CD4-positive, alpha-beta T cell treated with Interleukin-4 for 4 hours (primary cell): ENCODE results near the gene PPM1F.

ENCODE experiments used
- DNase-seq: peaks from one replicate; pipeline ENCODE4 v3.0.0-alpha.2; 2020

The PPM1F gene

GRCh38 chr22:21975273-21975672 is 22.6 kb upstream of the PPM1F start:
- DNase-seq, result no peak

GRCh38 chr22:21974058-21974649 is 21.5 kb upstream of the PPM1F start:
- no peak for DNase-seq

- no peak for DNase-seq
Observed at GRCh38 chr22:21972806-21973205, 20.2 kb upstream of the PPM1F start.

GRCh38 chr22:21972293-21972779 is 19.7 kb upstream of the PPM1F start:
- peak; percentile 27 for DNase-seq

- no peak for DNase-seq
Observed at GRCh38 chr22:21971858-21972275, 19.2 kb upstream of the PPM1F start.

GRCh38 chr22:21970800-21971617 is 18.4 kb upstream of the PPM1F start:
- no peak for DNase-seq

GRCh38 chr22:21970037-21970799 is 17.6 kb upstream of the PPM1F start:
- DNase-seq, result no peak

- no peak for DNase-seq
Observed at GRCh38 chr22:21968452-21969129, 15.9 kb upstream of the PPM1F start.

- no peak for DNase-seq
Observed at GRCh38 chr22:21967693-21968271, 15.1 kb upstream of the PPM1F start.

- DNase-seq, result no peak
Observed at GRCh38 chr22:21966643-21967516, 14.2 kb upstream of the PPM1F start.

GRCh38 chr22:21965762-21966288 is 13.2 kb upstream of the PPM1F start:
- DNase-seq, result no peak

GRCh38 chr22:21964918-21965484 is 12.4 kb upstream of the PPM1F start:
- no peak for DNase-seq

GRCh38 chr22:21964234-21964633 is 11.6 kb upstream of the PPM1F start:
- no peak for DNase-seq

GRCh38 chr22:21963790-21964211 is 11.2 kb upstream of the PPM1F start:
- DNase-seq, result no peak

- DNase-seq, result no peak
Observed at GRCh38 chr22:21963286-21963685, 10.6 kb upstream of the PPM1F start.

GRCh38 chr22:21962655-21962949 is 10.0 kb upstream of the PPM1F start:
- no peak for DNase-seq

- no peak for DNase-seq
Observed at GRCh38 chr22:21961886-21962654, 9.4 kb upstream of the PPM1F start.

- DNase-seq, result no peak
Observed at GRCh38 chr22:21961127-21961867, 8.6 kb upstream of the PPM1F start.
